Stomach (tissue), 9 donors: ENCODE data around the gene PKHD1. TPM values are rescaled to one million over a fixed set of nuclear protein-coding genes. Genes with fewer than 3 reads are reported as not detected.
A peak's percentile ranks its signal among the peaks of the same experiment; 100 is the strongest.

ENCODE experiments used
- DNase-seq, 2 donors: peaks; one replicate each; pipeline versions ENCODE4 v3.0.0 to v3.0.0-alpha.2; 2013 to 2019
- H3K27ac ChIP-seq, 5 donors: fragments of 200-600 bp in 4 of 5; sonication (generic) in 4 of 5; one replicate each; pipeline ENCODE4 v1.5.1; 2013 to 2019; ENCODE audit warnings: mild to moderate bottlenecking in 1 of 5, moderate library complexity in 1 of 5
- H3K27me3 ChIP-seq, 3 donors: fragments of 200-600 bp; sonication (generic); one replicate each; pipeline ENCODE4 v1.5.1; 2017 to 2019; ENCODE audit warnings: mixed run types in 1 of 3
- H3K36me3 ChIP-seq, 4 donors: fragments of 200-600 bp; sonication (generic); 1 replicate in 3 of 4; 2 replicates in 1 of 4; pipeline ENCODE4 v1.5.1; 2016 to 2019
- H3K4me1 ChIP-seq, 4 donors: fragments of 200-600 bp; sonication (generic); one replicate each; pipeline ENCODE4 v1.5.1; 2016 to 2019
- H3K4me3 ChIP-seq, 4 donors: fragments of 200-600 bp; sonication (generic) in 3 of 4; one replicate each; pipeline ENCODE4 v1.5.1; 2016 to 2019; ENCODE audit warnings: mild to moderate bottlenecking in 1 of 4
- H3K9me3 ChIP-seq, 4 donors: fragments of 200-600 bp; sonication (generic); one replicate each; pipeline ENCODE4 v1.5.1; 2016 to 2019
- EP300 ChIP-seq: sonication (generic); formaldehyde crosslinking; IDR thresholded peaks from one replicate; pipeline ENCODE4 v1.6.1; 2017; ENCODE audit warnings: antibody characterized with exemption
- POLR2A ChIP-seq, 4 donors: fragments of 450-650 bp; IDR thresholded peaks; one replicate each; pipeline ENCODE4 v1.6.1; 2016; ENCODE audit warnings: antibody characterized with exemption in 4 of 4, control low read depth in 2 of 4, mild to moderate bottlenecking in 1 of 4, moderate library complexity in 1 of 4
- POLR2AphosphoS5 ChIP-seq, 3 donors: sonication (generic); formaldehyde crosslinking; IDR thresholded peaks; one replicate each; pipeline ENCODE4 v1.6.1; 2016; ENCODE audit warnings: antibody characterized with exemption in 3 of 3
- WGBS, 5 donors: extraction: QIAGEN DNeasy Blood & Tissue Kit in 3 of 5; methylation state at CpG; one replicate each; pipeline versions ENCODE4 v1.1.5 to v1.1.7; 2013 to 2018; 5-methylcytosine and 5-hydroxymethylcytosine counted together
- intact Hi-C: fragments of 100-400 bp; cut with DNase I; formaldehyde crosslinking; loops from one replicate; pipeline ENCODE4 v1.15.1; 2023; ENCODE audit warnings: low total_unique reads
- polyA plus RNA-seq, 3 donors: library from polyadenylated mRNA; stranded (reverse); fragments of 200-250 nt; gene quantifications; one replicate each; pipeline ENCODE4 v1.2.3, GENCODE V29; 2013
- total RNA-seq, 5 donors: library from RNA; depleted of rRNA; stranded (reverse); fragments of >200 nt; gene quantifications; one replicate each; pipeline versions ENCODE4 v1.1.0 to v1.2.3, GENCODE V29; 2014 to 2016
- TF ChIP-seq, protein P1 (sequence below), 7 experiments: fragments of 450-650 bp in 4 of 7; fragments of 200-600 bp in 3 of 7; sonication (generic) in 3 of 7; IDR thresholded peaks; one replicate each; pipeline ENCODE4 v1.5.1; 2016 to 2019; ENCODE audit warnings: antibody characterized with exemption in 7 of 7, control low read depth in 2 of 7, mild to moderate bottlenecking in 1 of 7
- donor health status: healthy with polysubstance abuse.
- donor health status: Bipolar disorder and iron deficiency.
- donor health status: healthy.

The PKHD1 gene
- total and polyA plus RNA-seq, 8 donors, result 0.19 to 19.2 (median 4.6) TPM; not detected in 2

DNA sequence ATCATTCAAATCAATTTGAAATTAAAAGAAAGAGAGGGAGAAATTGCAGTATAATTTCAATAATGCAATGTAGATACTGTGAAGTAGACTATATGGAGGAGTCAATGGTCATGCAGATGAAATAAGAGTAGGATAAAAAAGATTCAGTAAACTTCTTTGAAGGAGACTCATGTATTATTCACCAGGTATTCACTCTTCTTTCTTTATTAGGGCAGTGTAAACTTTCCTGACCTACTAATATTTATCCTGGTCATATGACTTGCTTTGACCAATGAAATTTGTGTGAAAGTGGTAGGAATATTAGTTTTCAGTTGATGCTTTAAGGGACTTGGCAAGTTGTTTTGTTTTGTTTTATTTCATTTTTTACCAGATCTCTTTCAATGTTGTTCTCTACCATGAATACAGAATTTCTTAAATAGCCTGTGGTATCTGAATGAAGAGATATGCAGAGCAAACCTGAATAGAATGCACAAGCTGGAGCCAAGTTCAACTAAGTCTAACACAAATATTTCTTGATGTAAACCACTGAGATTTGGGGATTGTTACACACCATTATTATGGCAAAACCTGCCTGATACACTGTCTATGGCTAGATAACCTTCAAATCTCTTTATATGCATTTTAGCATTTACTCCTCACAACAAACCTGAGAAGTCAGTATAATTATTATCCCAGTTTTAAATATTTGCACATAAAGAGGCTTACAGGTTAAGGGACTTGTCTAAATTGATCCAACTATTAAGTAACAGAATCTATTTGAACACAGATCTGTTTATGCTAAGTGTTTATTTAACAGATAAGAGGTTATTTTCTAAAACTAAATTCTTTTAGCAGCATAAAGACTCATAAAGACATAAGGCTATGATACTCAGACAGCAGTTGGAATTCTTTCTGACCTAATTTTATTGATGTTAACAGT is 311.2 kb downstream of the PKHD1 start:
- DNase-seq, result no peak
- TF ChIP-seq POLR2AphosphoS5 (IDR thresholded peaks at IDR 0.05), result no peak
- no peak for TF ChIP-seq POLR2A (IDR thresholded peaks at IDR 0.05)
- TF ChIP-seq EP300, result no peak
- Histone ChIP-seq H3K27ac (no peak overlapping the region), H3K36me3 (no peaks in the 10 kb centered on the region), H3K4me1 (no peaks in the 10 kb centered on the region), H3K4me3 (no peak overlapping the region), H3K9me3 (no peaks in the 10 kb centered on the region), H3K27me3 (no peaks in the 10 kb centered on the region)
- intact Hi-C loops, result no loop called here

DNA sequence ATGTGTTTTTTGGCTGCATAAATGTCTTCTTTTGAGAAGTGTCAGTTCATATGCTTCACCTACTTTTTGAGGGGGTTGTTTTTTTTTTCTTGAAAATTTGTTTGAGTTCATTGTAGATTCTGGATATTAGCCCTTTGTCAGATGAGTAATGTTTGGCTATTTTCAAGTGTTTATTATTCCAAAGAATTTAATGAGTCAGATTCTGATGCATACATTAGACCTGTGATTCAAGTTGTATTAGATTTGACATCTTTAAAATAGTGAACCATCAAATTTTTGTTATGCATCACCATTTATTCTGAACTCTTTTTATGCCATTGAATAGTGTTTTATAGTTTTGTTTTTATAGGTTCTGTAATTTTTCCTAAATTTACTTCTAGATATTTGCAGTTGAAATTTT is 319.3 kb downstream of the PKHD1 start:
- no peak overlapping the region for H3K4me3 ChIP-seq
- no peaks in the 10 kb centered on the region for H3K27me3 ChIP-seq
- intact Hi-C loops, result no loop called here
- no peak for TF ChIP-seq POLR2A (IDR thresholded peaks at IDR 0.05)
- TF ChIP-seq, protein P1, sequence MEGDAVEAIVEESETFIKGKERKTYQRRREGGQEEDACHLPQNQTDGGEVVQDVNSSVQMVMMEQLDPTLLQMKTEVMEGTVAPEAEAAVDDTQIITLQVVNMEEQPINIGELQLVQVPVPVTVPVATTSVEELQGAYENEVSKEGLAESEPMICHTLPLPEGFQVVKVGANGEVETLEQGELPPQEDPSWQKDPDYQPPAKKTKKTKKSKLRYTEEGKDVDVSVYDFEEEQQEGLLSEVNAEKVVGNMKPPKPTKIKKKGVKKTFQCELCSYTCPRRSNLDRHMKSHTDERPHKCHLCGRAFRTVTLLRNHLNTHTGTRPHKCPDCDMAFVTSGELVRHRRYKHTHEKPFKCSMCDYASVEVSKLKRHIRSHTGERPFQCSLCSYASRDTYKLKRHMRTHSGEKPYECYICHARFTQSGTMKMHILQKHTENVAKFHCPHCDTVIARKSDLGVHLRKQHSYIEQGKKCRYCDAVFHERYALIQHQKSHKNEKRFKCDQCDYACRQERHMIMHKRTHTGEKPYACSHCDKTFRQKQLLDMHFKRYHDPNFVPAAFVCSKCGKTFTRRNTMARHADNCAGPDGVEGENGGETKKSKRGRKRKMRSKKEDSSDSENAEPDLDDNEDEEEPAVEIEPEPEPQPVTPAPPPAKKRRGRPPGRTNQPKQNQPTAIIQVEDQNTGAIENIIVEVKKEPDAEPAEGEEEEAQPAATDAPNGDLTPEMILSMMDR (IDR thresholded peaks at IDR 0.05), result no peak
- TF ChIP-seq POLR2AphosphoS5 (IDR thresholded peaks at IDR 0.05), result no peak
- TF ChIP-seq EP300, result no peak
- peaks cover 0 to 5% (median 0%) of the 10 kb centered on the region in 4 donors for H3K9me3 ChIP-seq
- no peak for DNase-seq
- no peak overlapping the region for H3K27ac ChIP-seq
- H3K36me3 ChIP-seq, result no peaks in the 10 kb centered on the region
- H3K4me1 ChIP-seq, result no peaks in the 10 kb centered on the region

DNA sequence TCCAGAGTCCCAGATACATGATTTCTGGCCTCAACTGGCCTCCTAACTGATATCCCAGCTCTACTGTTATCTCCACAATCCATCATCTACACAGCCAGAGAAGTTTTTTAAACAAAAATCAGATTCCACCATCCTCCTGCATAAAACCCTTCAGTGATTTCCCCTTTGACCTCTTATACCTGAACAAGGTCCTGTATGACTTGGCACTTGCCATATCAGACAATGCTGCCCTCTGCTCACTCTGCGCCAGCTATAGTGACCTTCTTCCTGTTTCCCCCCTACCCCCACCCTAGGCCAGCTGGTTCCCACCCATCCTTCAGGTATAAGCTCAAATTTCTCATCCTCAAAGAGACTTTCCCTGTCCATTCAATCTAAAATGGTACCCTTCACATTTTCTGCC is 322.2 kb downstream of the PKHD1 start:
- no peaks in the 10 kb centered on the region for H3K4me1 ChIP-seq
- H3K27ac ChIP-seq, result no peak overlapping the region
- peaks cover 0 to 5% (median 0%) of the 10 kb centered on the region in 4 donors for H3K9me3 ChIP-seq
- no peak for DNase-seq
- no peaks in the 10 kb centered on the region for H3K36me3 ChIP-seq
- 0 to 96% (median 95%) methylated on average over 1 of the region's 1 CpG for WGBS, 5 donors
- intact Hi-C loops, result no loop called here
- no peak overlapping the region for H3K4me3 ChIP-seq
- no peak for TF ChIP-seq POLR2A (IDR thresholded peaks at IDR 0.05)
- no peak for TF ChIP-seq POLR2AphosphoS5 (IDR thresholded peaks at IDR 0.05)
- no peak for TF ChIP-seq EP300
- TF ChIP-seq, protein P1 (IDR thresholded peaks at IDR 0.05), result no peak
- H3K27me3 ChIP-seq, result no peaks in the 10 kb centered on the region

DNA sequence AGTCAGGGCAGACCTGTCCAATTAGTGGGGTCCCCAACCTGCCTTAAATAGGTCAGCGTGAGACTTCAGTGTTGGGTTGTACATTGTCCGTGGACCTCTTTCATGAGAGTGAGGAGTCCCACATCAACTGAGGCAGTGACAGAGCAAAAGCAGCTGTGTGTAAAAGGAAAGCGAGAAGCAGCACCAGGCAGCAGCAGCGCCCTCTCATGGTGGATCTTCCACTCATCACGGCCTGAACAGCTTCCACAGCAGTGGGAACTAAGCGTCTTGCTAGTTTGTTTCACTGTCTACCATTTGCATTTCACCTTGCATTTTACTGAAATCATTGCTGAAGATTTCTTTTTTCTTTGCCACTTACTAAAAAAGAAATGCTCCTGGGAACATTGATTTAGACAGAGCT is 333.8 kb downstream of the PKHD1 start:
- H3K9me3 ChIP-seq, result no peaks in the 10 kb centered on the region
- H3K27ac ChIP-seq, result no peak overlapping the region
- DNase-seq, result peak; percentile 28
- intact Hi-C loops, result no loop called here
- WGBS, 5 donors, result 45 to 60% (median 57%) methylated on average over 6 of the region's 6 CpGs
- no peaks in the 10 kb centered on the region for H3K4me1 ChIP-seq
- H3K36me3 ChIP-seq, result no peaks in the 10 kb centered on the region
- TF ChIP-seq POLR2A (IDR thresholded peaks at IDR 0.05) (no peak), POLR2AphosphoS5 (IDR thresholded peaks at IDR 0.05) (no peak), EP300 (no peak)
- TF ChIP-seq, protein P1 (IDR thresholded peaks at IDR 0.05), result peak in 2 of 7 experiments; percentile 4 to 15
- no peak overlapping the region for H3K4me3 ChIP-seq
- H3K27me3 ChIP-seq, result no peaks in the 10 kb centered on the region

DNA sequence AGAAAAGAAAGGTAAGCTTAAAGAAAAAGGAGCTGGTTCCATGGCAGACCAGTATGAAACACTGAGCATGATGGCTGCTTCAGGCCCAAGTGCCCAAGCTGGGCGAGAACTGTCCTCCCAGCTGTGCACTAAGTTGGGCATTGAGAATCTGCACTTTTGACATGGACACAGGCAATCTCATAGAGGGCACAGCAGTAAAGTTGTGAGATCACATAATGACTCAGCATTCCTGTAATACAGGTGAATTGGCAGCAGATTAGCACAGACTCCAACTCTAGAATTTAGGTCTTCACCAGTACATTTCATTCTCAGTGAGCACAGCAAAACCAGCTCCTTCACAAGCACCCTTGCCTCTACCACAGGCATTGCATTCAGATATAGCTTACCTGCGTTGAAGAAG is 343.4 kb downstream of the PKHD1 start:
- Histone ChIP-seq H3K4me3 (no peak overlapping the region), H3K27me3 (no peaks in the 10 kb centered on the region), H3K27ac (no peak overlapping the region), H3K4me1 (no peaks in the 10 kb centered on the region), H3K9me3 (no peaks in the 10 kb centered on the region), H3K36me3 (no peaks in the 10 kb centered on the region)
- intact Hi-C loops, result no loop called here
- TF ChIP-seq, protein P1 (IDR thresholded peaks at IDR 0.05), result no peak
- TF ChIP-seq POLR2AphosphoS5 (IDR thresholded peaks at IDR 0.05), result no peak
- no peak for TF ChIP-seq EP300
- no peak for TF ChIP-seq POLR2A (IDR thresholded peaks at IDR 0.05)
- 76 to 91% (median 89%) methylated on average over 2 of the region's 2 CpGs for WGBS, 5 donors
- DNase-seq, result no peak
